IPS DF 6.9 (cell line): ENCODE results near the gene SOX5.

Experiments
- DNase-seq: peaks from one replicate; pipeline ENCODE4 v3.0.0-alpha.2; 2013; ENCODE audit warnings: low read depth, low spot score
- H3K27ac ChIP-seq: one replicate; pipeline ENCODE4 v1.5.1; 2013; ENCODE audit warnings: low read length, control low read depth
- H3K27me3 ChIP-seq: 2 replicates; pipeline ENCODE4 v1.6.1; 2013; ENCODE audit warnings: mild to moderate bottlenecking, low read length; ENCODE audit not compliant: control insufficient read depth, insufficient read depth
- H3K36me3 ChIP-seq: 2 replicates; pipeline ENCODE4 v1.6.1; 2013; ENCODE audit warnings: low read length; ENCODE audit not compliant: control insufficient read depth, insufficient read depth
- H3K4me1 ChIP-seq: 2 replicates; pipeline ENCODE4 v1.6.1; 2013; ENCODE audit warnings: low read length; ENCODE audit not compliant: control insufficient read depth, insufficient read depth
- H3K4me3 ChIP-seq: 2 replicates; pipeline ENCODE4 v1.5.1; 2013; ENCODE audit warnings: mild to moderate bottlenecking, low read length
- H3K9me3 ChIP-seq: 2 replicates; pipeline ENCODE4 v1.6.1; 2013; ENCODE audit warnings: low read length, inconsistent platforms; ENCODE audit not compliant: control insufficient read depth, insufficient read depth
- WGBS: extraction: QIAGEN DNeasy Blood & Tissue Kit; methylation state at CpG from one replicate; pipeline ENCODE4 v1.1.7; 2013; ENCODE audit warnings: mixed read lengths, missing lambda C conversion rate; ENCODE audit not compliant: insufficient read length, insufficient coverage; 5-methylcytosine and 5-hydroxymethylcytosine counted together

SOX5 gene

DNA sequence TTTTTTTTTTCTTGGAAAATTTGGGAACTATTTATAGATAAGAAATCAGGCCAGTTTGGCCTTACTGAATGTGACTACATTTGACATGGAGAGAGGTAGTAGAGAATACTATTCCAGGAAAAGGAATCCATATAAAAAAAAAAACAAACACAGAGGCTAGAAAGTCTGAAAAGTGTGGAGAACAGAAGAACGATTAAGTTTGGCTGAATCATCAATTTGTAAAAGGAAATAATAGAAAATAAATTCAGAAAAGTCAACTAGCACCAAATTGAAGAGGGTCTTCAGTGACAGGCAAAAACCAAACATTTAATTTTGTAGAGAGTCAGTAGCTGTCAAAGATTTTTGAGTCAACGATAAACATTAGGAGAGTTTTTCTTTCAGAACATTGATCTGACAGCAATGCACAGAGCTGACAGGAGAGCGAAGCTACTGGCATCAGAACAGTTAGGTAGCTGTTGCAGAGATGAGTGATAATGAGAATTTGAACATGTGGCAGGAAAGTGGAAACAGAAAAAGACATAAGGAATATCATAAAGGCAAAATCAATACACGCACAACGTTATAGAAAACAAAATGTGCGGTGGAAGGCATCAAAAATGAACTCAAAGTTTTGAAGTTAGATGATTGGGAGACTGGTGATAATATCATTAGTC lies 241.2 kb downstream of the SOX5 start:
- H3K36me3 ChIP-seq, result no peaks in the 10 kb centered on the region
- H3K27me3 ChIP-seq, result no peaks in the 10 kb centered on the region
- H3K4me1 ChIP-seq, result peaks cover 2% of the 10 kb centered on the region
- DNase-seq, result no peak
- H3K27ac ChIP-seq, result no peak overlapping the region
- no CpG with 5 or more reads among the region's 6 CpGs for WGBS
- no peak overlapping the region for H3K4me3 ChIP-seq
- H3K9me3 ChIP-seq, result no peaks in the 10 kb centered on the region

DNA sequence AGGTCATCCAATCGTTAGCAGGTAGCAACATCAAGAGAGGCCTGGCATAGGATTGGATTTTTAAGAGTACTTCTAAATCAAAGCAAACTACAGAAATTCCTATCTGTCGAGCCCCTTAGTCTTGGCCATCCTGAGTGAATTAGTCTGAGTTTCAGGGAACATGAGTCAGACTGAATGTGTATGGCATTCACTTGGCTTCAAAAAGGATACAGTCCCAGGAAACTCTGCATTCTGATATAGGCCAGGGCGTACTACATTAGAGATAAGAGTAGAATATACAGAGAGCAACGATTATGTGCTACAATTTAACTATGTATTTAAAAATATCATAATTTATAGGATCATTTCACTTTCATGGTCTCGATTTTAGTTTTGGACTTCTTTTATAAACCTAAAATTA lies 242.2 kb downstream of the SOX5 start:
- no peak for DNase-seq
- Histone ChIP-seq H3K4me3 (no peak overlapping the region), H3K4me1 (peaks cover 2% of the 10 kb centered on the region; the same call in 1 of the 2 replicates), H3K36me3 (no peaks in the 10 kb centered on the region), H3K27ac (no peak overlapping the region), H3K9me3 (no peaks in the 10 kb centered on the region), H3K27me3 (no peaks in the 10 kb centered on the region)
- no CpG with 5 or more reads among the region's 5 CpGs for WGBS

DNA sequence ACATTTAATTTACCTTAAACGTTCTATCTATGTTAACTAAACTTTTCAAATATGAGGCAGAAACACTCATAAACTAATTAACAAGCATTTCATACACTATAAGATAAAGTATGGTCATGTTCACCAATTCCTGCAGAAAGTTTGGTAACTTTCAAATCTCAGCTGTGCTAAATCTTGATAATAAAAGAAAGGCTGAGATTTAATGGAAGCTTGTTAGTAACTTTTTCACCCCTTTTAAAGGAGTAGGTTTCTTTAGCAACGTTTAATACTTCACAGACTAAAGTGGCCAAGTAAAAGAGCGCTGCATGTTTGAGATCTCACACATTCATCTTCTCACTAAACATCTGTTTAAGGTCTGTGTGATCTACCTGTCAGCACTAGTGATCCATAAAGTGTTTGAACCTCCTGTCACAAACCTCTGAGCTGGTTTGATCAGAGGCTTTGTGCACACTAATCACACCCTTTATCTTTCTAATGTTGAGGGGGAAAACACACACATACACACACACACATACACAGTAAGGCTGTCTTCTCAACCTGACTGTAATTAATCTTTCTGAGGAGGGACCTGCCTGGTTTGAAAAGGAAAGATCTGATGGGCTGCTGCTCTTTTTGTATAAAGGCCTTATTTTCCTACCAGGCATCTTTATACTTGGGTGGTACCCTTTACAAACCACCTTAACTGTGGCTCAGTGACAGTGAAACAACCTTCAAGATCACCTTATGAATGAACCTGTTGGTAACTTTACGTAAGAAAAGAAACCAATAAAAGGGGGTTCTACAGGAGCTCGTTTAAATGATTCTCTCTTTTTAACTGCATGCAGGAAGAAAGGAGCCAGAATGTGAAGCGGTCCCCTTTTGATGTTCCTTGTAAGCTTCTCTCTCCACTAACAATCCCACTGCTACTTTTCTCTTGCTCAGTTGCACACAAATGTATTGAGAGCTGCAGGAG lies 244.2 kb downstream of the SOX5 start:
- H3K27ac ChIP-seq, result no peak overlapping the region
- peaks cover 2% of the 10 kb centered on the region; the same call in 1 of the 2 replicates for H3K4me1 ChIP-seq
- no peaks in the 10 kb centered on the region for H3K27me3 ChIP-seq
- H3K36me3 ChIP-seq, result no peaks in the 10 kb centered on the region
- H3K9me3 ChIP-seq, result no peaks in the 10 kb centered on the region
- WGBS, result no CpG with 5 or more reads among the region's 6 CpGs
- DNase-seq, result no peak
- H3K4me3 ChIP-seq, result no peak overlapping the region

DNA sequence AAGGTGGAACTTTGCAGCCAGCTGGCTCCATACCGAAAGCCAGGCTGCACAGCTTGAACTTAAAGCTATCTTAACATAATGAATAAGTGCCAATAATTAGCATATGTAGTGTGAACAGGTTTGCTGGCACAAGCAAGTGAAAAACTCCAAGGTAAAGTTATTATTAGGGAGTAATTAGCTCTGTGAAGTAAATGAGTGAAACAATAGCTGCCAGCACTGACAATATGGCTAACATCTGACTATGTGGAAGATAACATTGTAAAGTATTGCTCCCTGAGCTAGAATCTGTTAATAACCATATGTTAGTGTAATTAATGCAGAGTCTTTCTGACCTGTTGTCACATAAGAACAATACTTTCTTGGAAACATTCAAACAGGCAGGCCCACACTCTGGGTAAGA lies 246.4 kb downstream of the SOX5 start:
- H3K9me3 ChIP-seq, result no peaks in the 10 kb centered on the region
- DNase-seq, result no peak
- no peaks in the 10 kb centered on the region for H3K27me3 ChIP-seq
- no peak overlapping the region for H3K27ac ChIP-seq
- no peak overlapping the region for H3K4me3 ChIP-seq
- no CpG with 5 or more reads among the region's 1 CpG for WGBS
- no peaks in the 10 kb centered on the region for H3K36me3 ChIP-seq
- peaks cover 2% of the 10 kb centered on the region; the same call in 1 of the 2 replicates for H3K4me1 ChIP-seq

DNA sequence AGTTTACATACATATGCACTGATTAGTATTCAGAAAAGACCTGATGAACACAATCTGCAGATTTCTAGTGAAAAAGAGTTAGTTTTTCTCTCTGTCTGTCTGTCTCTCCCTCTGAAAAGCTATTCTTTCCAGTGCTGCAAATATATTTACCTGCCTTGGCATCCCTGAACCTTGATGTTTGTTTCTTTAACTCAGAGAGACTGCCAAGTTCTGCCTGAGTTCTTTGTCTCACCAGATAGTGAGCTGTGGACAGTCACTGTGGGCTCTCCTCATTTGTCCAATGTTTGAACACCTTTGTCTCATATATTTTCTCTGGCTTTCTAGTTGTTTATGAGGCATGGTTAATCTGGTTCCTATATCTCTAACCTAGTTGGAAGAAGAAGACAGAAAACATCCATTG lies 250.4 kb downstream of the SOX5 start:
- Histone ChIP-seq H3K9me3 (no peaks in the 10 kb centered on the region), H3K36me3 (no peaks in the 10 kb centered on the region), H3K27ac (no peak overlapping the region), H3K4me1 (no peaks in the 10 kb centered on the region), H3K4me3 (no peak overlapping the region), H3K27me3 (no peaks in the 10 kb centered on the region)
- no peak for DNase-seq

DNA sequence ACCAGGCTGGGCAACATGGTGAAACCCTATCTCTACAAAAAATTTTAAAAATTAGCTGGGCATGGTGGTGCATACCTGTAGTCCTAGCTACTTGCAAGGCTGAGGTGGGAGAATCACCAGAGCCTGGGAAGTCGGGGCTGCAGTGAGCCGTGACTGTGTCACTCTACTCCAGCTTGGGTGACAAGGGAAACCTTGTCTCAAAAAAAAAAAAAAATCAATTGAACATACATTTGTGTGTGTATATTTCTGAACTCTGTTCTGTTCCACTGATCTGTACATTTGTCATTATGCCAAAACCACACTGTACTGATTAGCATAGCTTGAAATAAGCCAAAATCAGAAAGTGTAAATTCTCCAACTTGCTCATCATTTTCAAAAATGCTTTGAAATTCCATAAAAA lies 254.6 kb downstream of the SOX5 start:
- no peak for DNase-seq
- no peaks in the 10 kb centered on the region for H3K4me1 ChIP-seq
- no peak overlapping the region for H3K27ac ChIP-seq
- no CpG with 5 or more reads among the region's 2 CpGs for WGBS
- no peaks in the 10 kb centered on the region for H3K27me3 ChIP-seq
- H3K4me3 ChIP-seq, result no peak overlapping the region
- H3K9me3 ChIP-seq, result no peaks in the 10 kb centered on the region
- H3K36me3 ChIP-seq, result no peaks in the 10 kb centered on the region

DNA sequence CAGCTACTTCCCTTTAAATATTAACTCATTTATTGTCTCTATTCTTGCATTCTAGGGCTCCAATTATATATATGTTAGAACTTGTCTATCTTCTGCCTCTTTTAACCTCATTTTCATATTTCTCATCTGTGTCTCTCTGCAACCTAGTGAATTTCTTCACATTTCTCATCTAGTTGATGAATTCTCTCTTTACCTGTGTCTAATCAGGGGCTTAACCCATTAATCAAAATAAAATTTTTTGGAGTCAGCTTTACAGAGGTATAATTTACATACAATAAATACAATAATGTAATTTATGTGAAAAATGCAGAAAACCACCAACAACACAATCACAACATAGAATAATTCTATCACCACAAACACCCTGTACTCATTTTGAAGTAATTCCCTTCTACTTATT lies 255.2 kb downstream of the SOX5 start:
- Histone ChIP-seq H3K9me3 (no peaks in the 10 kb centered on the region), H3K36me3 (no peaks in the 10 kb centered on the region), H3K4me3 (no peak overlapping the region), H3K27me3 (no peaks in the 10 kb centered on the region), H3K4me1 (no peaks in the 10 kb centered on the region), H3K27ac (no peak overlapping the region)
- no peak for DNase-seq

DNA sequence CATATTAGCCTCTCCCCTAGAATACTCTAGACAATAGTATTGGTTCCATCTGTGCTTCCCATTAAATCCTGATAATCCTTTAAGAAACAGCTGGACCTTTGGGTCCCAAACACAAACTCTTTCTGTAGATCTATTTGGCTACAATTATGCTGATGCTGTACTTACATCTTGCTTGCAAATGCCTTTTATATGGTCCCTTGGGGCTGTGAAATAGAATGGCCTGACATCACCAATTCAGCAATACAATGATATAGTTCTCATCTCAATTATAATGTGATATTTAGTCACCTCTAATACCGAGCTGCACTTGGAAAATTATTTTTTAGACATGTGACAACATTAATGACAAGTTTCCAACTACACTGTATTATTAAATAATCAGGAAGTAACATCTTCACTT lies 261.5 kb downstream of the SOX5 start:
- WGBS, result no CpG with 5 or more reads among the region's 1 CpG
- no peak overlapping the region for H3K27ac ChIP-seq
- no peaks in the 10 kb centered on the region for H3K27me3 ChIP-seq
- H3K4me1 ChIP-seq, result no peaks in the 10 kb centered on the region
- no peak for DNase-seq
- no peaks in the 10 kb centered on the region for H3K9me3 ChIP-seq
- no peak overlapping the region for H3K4me3 ChIP-seq
- no peaks in the 10 kb centered on the region for H3K36me3 ChIP-seq

DNA sequence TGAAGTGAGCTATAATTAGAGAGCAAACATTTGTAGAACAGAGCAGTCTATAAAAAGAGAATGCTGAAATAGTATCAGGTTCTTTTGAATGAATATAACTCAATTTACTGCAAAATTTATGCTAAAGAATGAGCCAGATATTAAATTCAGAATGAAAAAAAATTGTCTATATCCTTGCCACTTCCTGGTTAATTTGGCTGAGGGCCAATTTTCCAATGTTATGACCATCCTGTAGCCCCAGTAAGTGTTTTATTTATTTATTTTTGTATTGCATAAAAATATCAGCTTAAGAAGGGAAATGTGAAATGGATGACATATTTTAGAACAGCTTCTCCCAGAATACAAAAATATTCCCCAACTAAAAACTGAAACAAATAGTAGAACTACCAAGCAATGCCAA lies 263.4 kb downstream of the SOX5 start:
- H3K4me3 ChIP-seq, result no peak overlapping the region
- H3K36me3 ChIP-seq, result no peaks in the 10 kb centered on the region
- H3K27ac ChIP-seq, result no peak overlapping the region
- no peaks in the 10 kb centered on the region for H3K9me3 ChIP-seq
- no peaks in the 10 kb centered on the region for H3K4me1 ChIP-seq
- H3K27me3 ChIP-seq, result no peaks in the 10 kb centered on the region
- no peak for DNase-seq

DNA sequence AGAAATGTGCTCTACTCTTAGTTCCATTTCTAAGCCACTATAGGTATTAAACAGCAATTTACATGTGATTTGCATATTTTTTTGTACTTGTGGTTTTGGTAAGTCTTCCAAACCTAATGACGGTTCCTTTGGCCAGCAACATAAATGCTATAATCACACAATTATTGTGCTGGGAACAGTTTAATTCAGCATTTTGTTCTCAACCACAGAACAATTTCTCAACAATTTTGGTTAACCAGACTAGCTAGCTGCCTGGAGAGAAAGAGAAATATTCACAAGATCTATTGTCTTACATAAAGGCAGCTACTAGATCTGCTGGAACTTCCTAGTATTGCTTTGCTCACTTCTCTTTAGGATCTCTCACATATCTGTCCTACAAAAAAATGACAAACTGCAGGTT lies 265.3 kb downstream of the SOX5 start:
- no peak overlapping the region for H3K4me3 ChIP-seq
- no CpG with 5 or more reads among the region's 1 CpG for WGBS
- no peak for DNase-seq

DNA sequence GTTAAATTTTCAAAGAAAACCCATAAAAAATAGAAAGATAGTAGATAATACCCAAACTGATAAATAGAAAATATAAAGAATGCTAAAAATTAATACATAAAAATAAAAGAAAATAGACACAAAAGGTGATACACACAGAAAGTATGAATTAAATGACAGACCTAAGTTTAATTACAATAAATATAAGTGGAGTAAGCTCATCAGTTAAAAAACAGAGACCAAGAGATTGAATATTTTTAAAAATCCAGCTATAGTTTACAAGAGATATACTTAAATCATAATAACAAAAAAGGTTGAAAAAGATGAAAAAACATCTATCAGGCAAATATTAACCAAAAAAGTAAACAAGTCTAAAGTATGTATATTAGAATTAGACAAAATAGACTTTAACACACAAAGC lies 268.2 kb downstream of the SOX5 start:
- Histone ChIP-seq H3K27me3 (no peaks in the 10 kb centered on the region), H3K27ac (no peak overlapping the region), H3K9me3 (no peaks in the 10 kb centered on the region), H3K36me3 (no peaks in the 10 kb centered on the region), H3K4me1 (no peaks in the 10 kb centered on the region), H3K4me3 (no peak overlapping the region)
- DNase-seq, result no peak

More for the DNA sequence above, 265.3 kb downstream of the SOX5 start:
- no peaks in the 10 kb centered on the region for H3K27me3 ChIP-seq
- no peaks in the 10 kb centered on the region for H3K36me3 ChIP-seq
- H3K4me1 ChIP-seq, result no peaks in the 10 kb centered on the region
- no peaks in the 10 kb centered on the region for H3K9me3 ChIP-seq
- no peak overlapping the region for H3K27ac ChIP-seq
